Superior temporal gyrus (tissue), 1 donor: ENCODE measurements around the gene PIK3CA.
"Not testable (repeated sequence)": the region's sequence is repeated elsewhere in the genome, so short reads cannot be mapped to it uniquely, and the experiment has no call there.

ENCODE experiments used
- DNase-seq: peaks from one replicate; pipeline ENCODE4 v3.0.0-alpha.2; 2016; ENCODE audit errors: extremely low spot score

The PIK3CA gene

DNA sequence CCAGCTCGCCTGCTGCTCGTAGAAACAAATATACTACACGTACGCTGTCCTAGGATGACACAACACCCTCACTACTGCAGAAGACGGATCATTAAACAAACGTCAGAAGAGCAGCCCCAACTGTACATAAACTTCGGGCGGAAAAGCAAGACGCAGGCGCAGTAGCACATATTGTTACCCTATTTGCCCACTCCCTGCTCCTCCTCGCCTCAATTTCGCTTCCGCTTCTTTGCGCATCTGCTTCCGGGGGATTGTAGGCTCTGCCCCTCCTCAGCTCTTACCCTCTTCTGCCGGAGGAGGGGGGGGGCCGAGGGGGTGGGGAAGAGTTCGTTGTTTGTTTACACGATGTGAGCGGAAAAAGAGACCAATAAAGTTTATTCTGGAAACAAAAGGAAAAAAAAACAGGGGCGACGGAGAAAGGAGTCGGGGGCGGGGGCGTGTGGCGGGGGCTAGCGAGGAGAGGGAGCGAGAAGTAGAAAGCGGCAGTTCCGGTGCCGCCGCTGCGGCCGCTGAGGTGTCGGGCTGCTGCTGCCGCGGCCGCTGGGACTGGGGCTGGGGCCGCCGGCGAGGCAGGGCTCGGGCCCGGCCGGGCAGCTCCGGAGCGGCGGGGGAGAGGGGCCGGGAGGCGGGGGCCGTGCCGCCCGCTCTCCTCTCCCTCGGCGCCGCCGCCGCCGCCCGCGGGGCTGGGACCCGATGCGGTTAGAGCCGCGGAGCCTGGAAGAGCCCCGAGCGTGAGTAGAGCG, at the start of gene PIK3CA:
PIK3CA (plus strand) TSS at position 485 of the 743 bp plus-strand sequence. CDS start 50,469 bp downstream, outside the sequence.
- peak; percentile 100 for DNase-seq

DNA sequence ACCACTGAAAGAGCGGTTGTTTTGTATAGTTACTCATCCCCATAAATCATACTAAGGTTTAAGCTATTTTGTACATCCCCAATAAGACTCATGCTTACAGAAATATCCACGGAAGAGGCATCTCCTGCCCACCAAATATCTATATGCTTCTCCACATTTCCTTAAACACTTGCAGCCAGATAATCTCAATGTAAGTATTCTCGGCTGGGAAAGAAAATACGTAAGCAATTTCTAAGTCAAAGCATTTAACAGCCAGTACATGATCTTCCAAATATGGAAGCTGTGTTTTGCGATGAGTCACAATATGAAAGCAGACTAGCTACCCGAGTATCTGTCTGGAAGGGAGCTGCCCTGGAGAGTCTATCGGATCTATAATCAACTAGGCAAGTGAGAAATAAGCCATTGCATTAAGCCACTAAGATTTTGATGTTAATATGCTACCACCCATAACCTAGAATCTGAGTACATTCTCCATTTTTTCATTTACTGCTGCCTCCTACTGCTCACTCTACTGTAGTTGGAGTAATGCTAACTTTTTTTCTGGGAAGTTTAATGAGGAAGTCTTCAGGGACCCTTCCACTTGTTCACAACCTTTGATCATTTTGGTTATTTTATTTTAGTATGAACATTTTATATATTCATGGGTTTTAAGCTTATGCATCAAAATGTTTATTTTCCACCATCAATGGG, 49.6 kb upstream of the PIK3CA start:
- peak; percentile 29 for DNase-seq

DNA sequence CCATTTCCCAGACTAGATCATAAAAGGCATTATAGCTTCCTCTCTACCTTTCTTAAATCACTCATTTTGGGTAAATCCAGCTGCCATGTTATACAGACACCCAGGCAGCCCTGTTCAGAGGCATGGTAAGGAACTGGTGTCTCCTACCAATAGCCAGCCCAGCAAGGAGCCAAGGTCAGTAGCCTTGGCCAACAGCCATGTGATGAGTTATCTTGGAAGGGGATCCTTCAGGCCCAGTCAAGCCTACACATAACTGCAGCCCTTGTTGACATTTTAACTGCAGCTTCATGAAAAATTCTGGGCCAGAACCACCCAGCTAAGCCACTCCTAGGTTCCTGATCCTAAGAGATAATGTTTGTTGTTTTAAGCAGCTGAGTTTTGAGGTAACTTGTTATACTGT, 47.5 kb upstream of the PIK3CA start:
- no peak for DNase-seq

DNA sequence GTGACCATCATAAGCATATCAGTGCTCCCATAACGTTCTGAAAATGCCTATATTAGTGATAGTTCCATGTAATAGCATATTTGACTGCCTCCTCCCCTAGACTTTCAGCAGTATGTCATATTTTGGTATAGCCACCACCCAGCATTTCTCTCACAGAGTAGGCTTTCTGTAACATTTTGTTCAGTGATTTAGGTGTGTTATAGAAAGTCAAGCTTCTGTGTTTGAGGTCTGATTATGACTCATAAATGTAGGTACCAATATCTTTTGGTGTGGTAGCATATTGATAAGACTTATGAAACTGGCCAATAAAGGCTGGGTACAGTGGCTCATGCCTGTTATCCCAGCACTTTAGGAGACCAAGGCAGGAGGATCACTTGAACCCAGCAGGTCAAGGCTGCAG, 42.3 kb upstream of the PIK3CA start:
- DNase-seq = no peak

GRCh38 chr3:179107617-179108016, 40.5 kb upstream of the PIK3CA start:
- no peak for DNase-seq

DNA sequence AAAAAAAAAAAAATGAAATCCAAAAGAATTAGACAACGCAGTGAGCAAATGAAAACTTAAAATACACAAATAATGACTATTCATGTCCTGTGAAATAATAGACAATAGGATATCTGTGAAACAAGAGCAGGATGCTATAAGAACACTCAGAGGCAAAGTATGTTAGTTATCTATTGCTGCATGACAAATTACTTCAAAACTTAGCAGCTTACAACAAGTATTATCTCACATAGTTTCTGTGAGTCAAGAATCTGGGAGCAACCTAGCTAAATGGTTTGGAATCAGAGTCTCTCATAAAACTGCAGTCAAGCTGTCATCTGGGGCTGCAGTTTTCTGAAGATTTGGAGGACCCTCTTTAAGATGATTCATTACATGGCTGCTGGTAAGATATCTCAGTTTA, 40.1 kb upstream of the PIK3CA start:
- no peak for DNase-seq

GRCh38 chr3:179113903-179114302, 34.3 kb upstream of the PIK3CA start:
- DNase-seq = no peak

- not testable (repeated sequence) for DNase-seq
These were observed 32.7 kb upstream of the PIK3CA start for GRCh38 chr3:179115444-179115843.

GRCh38 chr3:179116816-179117215, 31.3 kb upstream of the PIK3CA start:
- no peak for DNase-seq

DNA sequence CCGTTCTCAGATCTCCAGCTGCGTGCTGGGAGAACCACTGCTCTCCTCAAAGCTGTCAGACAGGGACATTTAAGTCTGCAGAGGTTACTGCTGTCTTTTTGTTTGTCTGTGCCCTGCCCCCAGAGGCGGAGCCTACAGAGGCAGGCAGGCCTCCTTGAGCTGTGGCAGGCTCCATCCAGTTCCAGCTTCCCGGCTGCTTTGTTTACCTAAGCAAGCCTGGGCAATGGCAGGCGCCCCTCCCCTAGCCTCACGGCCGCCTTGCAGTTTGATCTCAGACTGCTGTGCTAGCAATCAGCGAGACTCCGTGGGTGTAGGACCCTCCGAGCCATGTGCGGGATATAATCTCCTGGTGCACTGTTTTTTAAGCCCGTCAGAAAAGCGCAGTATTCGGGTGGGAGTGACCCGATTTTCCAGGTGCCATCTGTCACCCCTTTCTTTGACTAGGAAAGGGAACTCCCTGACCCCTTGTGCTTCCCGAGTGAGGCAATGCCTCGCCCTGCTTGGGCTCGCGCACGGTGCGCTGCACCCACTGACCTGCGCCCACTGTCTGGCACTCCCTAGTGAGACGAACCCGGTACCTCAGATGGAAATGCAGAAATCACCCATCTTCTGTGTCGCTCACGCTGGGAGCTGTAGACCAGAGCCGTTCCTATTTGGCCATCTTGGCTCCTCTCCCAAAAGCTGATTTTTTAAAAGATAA, 15.8 kb upstream of the PIK3CA start:
- not testable (repeated sequence) for DNase-seq

GRCh38 chr3:179133575-179133974, 14.6 kb upstream of the PIK3CA start:
- no peak for DNase-seq

GRCh38 chr3:179136195-179136594, 12.0 kb upstream of the PIK3CA start:
- DNase-seq = no peak

DNA sequence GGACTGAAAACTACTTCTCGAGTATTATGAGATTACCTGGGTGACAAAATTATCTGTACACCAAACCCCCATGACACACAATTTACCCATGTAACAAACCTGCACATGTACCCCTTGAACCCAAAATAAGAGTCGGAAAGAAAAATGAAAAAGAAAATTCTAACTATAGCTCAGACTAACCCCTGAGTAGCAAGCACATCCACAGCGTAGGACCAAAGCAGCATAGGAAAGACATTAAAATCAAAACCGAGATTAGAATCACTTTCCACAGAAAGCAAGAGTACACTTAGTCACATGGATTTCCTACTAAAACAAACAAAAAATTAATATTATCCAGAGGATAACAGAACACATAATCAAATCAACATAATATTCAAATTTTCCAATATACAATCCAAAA, 6.3 kb upstream of the PIK3CA start:
- no peak for DNase-seq

GRCh38 chr3:179146911-179147513, 1.1 kb upstream of the PIK3CA start:
- peak; percentile 92 for DNase-seq

GRCh38 chr3:179147514-179147872, 664 bp upstream of the PIK3CA start:
- DNase-seq = no peak

DNA sequence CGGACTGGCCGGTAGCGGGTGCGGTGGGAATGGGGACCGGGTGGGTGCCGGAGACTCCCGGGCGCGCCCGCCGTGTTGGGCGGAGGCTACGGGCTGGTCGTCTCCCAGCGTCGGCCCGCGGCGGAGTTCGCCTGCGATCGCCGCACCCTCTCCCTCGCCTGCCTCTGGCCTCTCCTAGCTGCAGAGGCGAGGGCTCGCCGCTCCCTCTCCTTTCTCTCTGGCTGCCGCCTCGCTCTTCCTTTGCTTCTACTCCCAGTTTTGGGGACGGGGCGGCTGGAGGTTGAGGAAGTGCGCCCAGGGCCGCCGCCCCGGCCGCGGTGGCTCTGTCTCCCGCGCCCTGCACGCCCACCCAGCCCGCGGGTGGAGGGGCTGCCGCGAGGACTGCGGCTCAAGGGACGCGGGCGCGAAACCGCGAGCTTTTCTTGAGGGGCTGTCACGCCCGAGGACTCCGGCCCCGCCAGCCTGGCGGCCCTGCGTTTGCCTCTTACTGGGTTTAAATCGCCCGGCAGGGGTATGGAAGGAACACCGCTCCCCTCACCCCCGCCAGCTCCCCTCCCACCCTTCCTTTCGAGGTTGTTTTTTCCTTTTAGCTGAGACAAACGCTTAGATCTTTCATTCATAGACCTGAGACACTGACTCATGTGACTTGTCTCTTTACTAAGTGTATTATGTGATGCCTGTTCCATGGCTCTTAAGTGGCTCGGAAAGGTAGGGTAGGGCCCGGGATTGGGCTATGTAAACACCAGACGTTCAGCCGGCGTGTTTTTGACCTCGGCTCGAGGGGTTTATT, 654 bp downstream of the PIK3CA start:
- peak; percentile 22 for DNase-seq

- peak; percentile 49 for DNase-seq
These were observed 1.3 kb downstream of the PIK3CA start for GRCh38 chr3:179149406-179149867.

GRCh38 chr3:179149951-179150350, 1.8 kb downstream of the PIK3CA start:
- no peak for DNase-seq

- DNase-seq = no peak
These were observed 2.5 kb downstream of the PIK3CA start for GRCh38 chr3:179150610-179151009.

DNA sequence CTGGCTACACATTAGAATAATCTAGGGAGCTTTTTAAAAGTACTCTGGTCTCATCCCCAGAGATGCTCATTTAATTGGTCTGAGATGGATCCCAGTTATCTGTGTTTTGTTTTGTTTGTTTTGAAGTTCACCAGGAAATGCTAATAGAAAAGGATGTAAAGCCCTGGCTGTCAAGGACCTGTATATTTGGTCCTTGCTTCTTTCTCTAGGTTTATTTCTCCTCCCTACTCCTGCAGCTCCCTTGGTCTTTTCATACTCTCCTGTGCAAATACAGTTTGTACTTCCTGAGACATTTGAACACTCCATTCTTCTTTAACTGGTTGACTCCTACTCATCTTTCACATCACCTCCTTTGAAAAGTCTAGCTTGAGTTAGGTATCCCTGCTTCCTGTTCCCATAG, 3.3 kb downstream of the PIK3CA start:
- no peak for DNase-seq

GRCh38 chr3:179156170-179156569, 8.0 kb downstream of the PIK3CA start:
- no peak for DNase-seq
